ENCODE data around the gene LSMEM2. TPM values are rescaled to one million over a fixed set of nuclear protein-coding genes. Genes with fewer than 3 reads are reported as not detected.

LSMEM2 gene
- total and polyA plus RNA-seq, 9 of the 15 experiments (the other 6 are each of a cell fraction or from before 2014, with no cell fraction given) = not detected

- Histone ChIP-seq H3K27me3 (ENCODE audit: control insufficient read depth in 2 of 2, insufficient read depth in 2 of 2, low read length in 2 of 2) (no peaks in the 10 kb centered on the region), H3K4me2 (ENCODE audit: insufficient read depth, low read length) (no peak overlapping the region), H3K4me1 (replicated peaks in 1 of 2; ENCODE audit: control insufficient read depth in 2 of 2, insufficient read depth in 2 of 2, low read length in 2 of 2) (peaks cover 4 to 64% of the 10 kb centered on the region in 2 experiments; a peak in 3 of 5 replicates), H3K27ac (ENCODE audit: extremely low read depth, low read depth, low read length) (no peak overlapping the region), H3K4me3 (no peak overlapping the region), H2AFZ (ENCODE audit: low read depth, low read length) (no peak overlapping the region), H3K9me1 (ENCODE audit: control insufficient read depth, insufficient read depth, low read length) (no peaks in the 10 kb centered on the region), H4K20me1 (replicated peaks; ENCODE audit: control insufficient read depth, insufficient read depth, low read length) (no peaks in the 10 kb centered on the region; the same call in 1 of the 2 replicates), H3K36me3 (ENCODE audit: control insufficient read depth, insufficient read depth, low read length) (no peaks in the 10 kb centered on the region), H3K9me3 (replicated peaks; ENCODE audit: control insufficient read depth, insufficient read depth, low read depth, low read length) (no peaks in the 10 kb centered on the region), H3K9ac (ENCODE audit: insufficient read depth in 1 of 2, low read depth in 2 of 2, low read length in 2 of 2) (peak overlapping the region in 1 of 2 experiments; percentile 26; a peak in 2 of 4 replicates), H3K79me2 (ENCODE audit: control insufficient read depth, insufficient read depth, low read length) (no peaks in the 10 kb centered on the region)
- ChIA-PET POLR2A (interaction anchor here (0.6 to 1.0 kb wide), 3 partner anchors 24 to 104 kb away, joined by 3 to 4 read pairs (median 3); no protein-coding TSS in a partner anchor), CTCF (ENCODE audit: low intra/inter-chr PET ratio) (interaction anchor here (0.6 kb wide), 1 partner anchor 43 kb away, joined by 3 read pairs; no protein-coding TSS in a partner anchor)
- BruUV-seq (replicated peaks) = no TSS peak
- WGBS (ENCODE audit: insufficient coverage, low coverage, missing lambda C conversion rate) = 67% methylated on average over 6 of the region's 8 CpGs
- ATAC-seq (no peak), FAIRE-seq (no peak), DNase-seq (ENCODE audit: extremely low read depth in 1 of 4, low spot score in 3 of 4) (no peak)
- intact Hi-C loops (cut with micrococcal nuclease) = loop anchor here (5.0 kb wide), 1 partner anchor 148 kb away; no protein-coding TSS in a partner anchor
- in situ Hi-C loops (cut with MboI) = loop anchor here (5.0 kb wide), 2 partner anchors 43 to 78 kb away; partner anchors contain the start of gene GNAT1
- TF ChIP-seq MYBL2 (IDR thresholded peaks at IDR 0.05; ENCODE audit: low read depth) (no peak), MYBL2 (CRISPR knock-in tag; IDR thresholded peaks at IDR 0.05; ENCODE audit: borderline replicate concordance) (no peak), PHF20 (IDR thresholded peaks at IDR 0.05; ENCODE audit: partially characterized antibody) (no peak), POLR3G (IDR thresholded peaks at IDR 0.05; ENCODE audit: extremely low read depth, insufficient read length, insufficient replicate concordance) (no peak), RBM22 (IDR thresholded peaks at IDR 0.05; ENCODE audit: low read depth, low read length, poor library complexity, severe bottlenecking) (no peak), ILK (tag; IDR thresholded peaks at IDR 0.05; ENCODE audit: borderline replicate concordance, low read depth) (no peak)
Measured at GRCh38 chr3:50269977-50270413, 8.9 kb upstream of the LSMEM2 start.
